DOHH2 (cell line): ENCODE measurements around the gene UBE2G2.

ENCODE experiments used
- CTCF ChIP-seq: fragments of 200-600 bp; sonication (generic); IDR thresholded peaks from one replicate; pipeline ENCODE4 v1.5.1; 2014; ENCODE audit warnings: antibody characterized with exemption, mild to moderate bottlenecking, low read depth, low read length; ENCODE audit not compliant: poor library complexity, severe bottlenecking
- EZH2phosphoT487 ChIP-seq: fragments of 200-600 bp; sonication (generic); IDR thresholded peaks from 2 replicates; pipeline ENCODE4 v1.6.1; 2017; ENCODE audit warnings: borderline replicate concordance, mild to moderate bottlenecking, antibody characterized with exemption, low read length, moderate library complexity, mixed read lengths

- TF ChIP-seq CTCF = no peak
- TF ChIP-seq EZH2phosphoT487 = no peak
Measured at GRCh38 chr21:44734026-44734745, 67.4 kb downstream of the UBE2G2 start.
